Neuronal stem cell (in vitro differentiated cells): ENCODE results near the gene SNIP1.

Experiments used
- DNase-seq: peaks from one replicate; pipeline ENCODE4 v3.0.0-alpha.2; 2013; ENCODE audit warnings: low spot score
- H2AFZ ChIP-seq: one replicate; pipeline ENCODE4 v1.6.1; 2013; ENCODE audit warnings: mild to moderate bottlenecking, low read length, inconsistent platforms
- H2AK5ac ChIP-seq: 2 replicates; pipeline ENCODE4 v1.6.1; 2013; ENCODE audit warnings: low read depth, mild to moderate bottlenecking, inconsistent platforms, low read length, moderate library complexity, mixed read lengths
- H2BK120ac ChIP-seq: 2 replicates; pipeline ENCODE4 v1.6.1; 2013; ENCODE audit warnings: low read depth, mild to moderate bottlenecking, inconsistent platforms, low read length, moderate library complexity, mixed read lengths
- H2BK12ac ChIP-seq: one replicate; pipeline ENCODE4 v1.6.1; 2013; ENCODE audit warnings: low read length, inconsistent platforms
- H2BK15ac ChIP-seq: 2 replicates; pipeline ENCODE4 v1.6.1; 2013; ENCODE audit warnings: mild to moderate bottlenecking, low read length, inconsistent platforms, mixed read lengths
- H2BK5ac ChIP-seq: one replicate; pipeline ENCODE4 v1.6.1; 2013; ENCODE audit warnings: inconsistent platforms, mild to moderate bottlenecking, low read length, moderate library complexity
- H3K14ac ChIP-seq: one replicate; pipeline ENCODE4 v1.6.1; 2013; ENCODE audit warnings: low read length, inconsistent platforms
- H3K18ac ChIP-seq: 2 replicates; pipeline ENCODE4 v1.6.1; 2013; ENCODE audit warnings: low read length, inconsistent platforms
- H3K23ac ChIP-seq: 2 replicates; pipeline ENCODE4 v1.6.1; 2013; ENCODE audit warnings: low read depth, mild to moderate bottlenecking, mixed read lengths, low read length, inconsistent platforms; ENCODE audit not compliant: poor library complexity
- H3K27ac ChIP-seq: replicated peaks from 3 replicates; pipeline ENCODE4 v1.5.1; 2013; ENCODE audit warnings: low read length, inconsistent platforms
- H3K27me3 ChIP-seq, 3 experiments: 2 replicates each; pipeline ENCODE4 v1.6.1; 2013; ENCODE audit warnings: low read length in 3 of 3, mild to moderate bottlenecking in 2 of 3, inconsistent platforms in 1 of 3, low read depth in 1 of 3, mixed read lengths in 1 of 3, moderate library complexity in 1 of 3; ENCODE audit not compliant: control insufficient read depth in 3 of 3, insufficient read depth in 3 of 3
- H3K36me3 ChIP-seq, 2 donors: replicated peaks in 1 of 2; 2 replicates each; pipeline ENCODE4 v1.6.1; 2013; ENCODE audit warnings: low read length in 2 of 2; ENCODE audit not compliant: control insufficient read depth in 2 of 2, insufficient read depth in 2 of 2
- H3K4ac ChIP-seq: 2 replicates; pipeline ENCODE4 v1.6.1; 2013; ENCODE audit warnings: inconsistent platforms, mild to moderate bottlenecking, low read length, moderate library complexity
- H3K4me1 ChIP-seq, 2 donors: 1 replicate in 1 of 2; 2 replicates in 1 of 2; pipeline ENCODE4 v1.6.1; 2013; ENCODE audit warnings: low read length in 2 of 2, low read depth in 1 of 2; ENCODE audit not compliant: control insufficient read depth in 2 of 2, insufficient read depth in 1 of 2
- H3K4me2 ChIP-seq: one replicate; pipeline ENCODE4 v1.6.1; 2013; ENCODE audit warnings: mild to moderate bottlenecking, low read length, inconsistent platforms; ENCODE audit not compliant: insufficient read depth, poor library complexity, severe bottlenecking
- H3K4me3 ChIP-seq, 2 donors: 2 replicates each; pipeline ENCODE4 v1.5.1; 2013; ENCODE audit warnings: low read length in 2 of 2, mild to moderate bottlenecking in 2 of 2, inconsistent platforms in 1 of 2, moderate library complexity in 1 of 2
- H3K79me1 ChIP-seq: one replicate; pipeline ENCODE4 v1.6.1; 2013; ENCODE audit warnings: low read depth, mild to moderate bottlenecking, inconsistent platforms, low read length, moderate library complexity
- H3K9ac ChIP-seq: one replicate; pipeline ENCODE4 v1.6.1; 2013; ENCODE audit warnings: mild to moderate bottlenecking, low read depth, low read length, inconsistent platforms; ENCODE audit not compliant: poor library complexity
- H3K9me3 ChIP-seq, 2 donors: replicated peaks in 1 of 2; 2 replicates each; pipeline versions ENCODE3 to v1.6.1; 2013; ENCODE audit warnings: low read length in 2 of 2, mild to moderate bottlenecking in 2 of 2, inconsistent platforms in 1 of 2, low read depth in 1 of 2, mixed read lengths in 1 of 2, moderate library complexity in 1 of 2; ENCODE audit not compliant: control insufficient read depth in 2 of 2, insufficient read depth in 1 of 2
- H4K8ac ChIP-seq: one replicate; pipeline ENCODE4 v1.6.1; 2013; ENCODE audit warnings: low read depth, mild to moderate bottlenecking, inconsistent platforms, low read length, moderate library complexity
- H4K91ac ChIP-seq: one replicate; pipeline ENCODE4 v1.6.1; 2013; ENCODE audit warnings: low read length, low read depth, mild to moderate bottlenecking, inconsistent platforms; ENCODE audit not compliant: poor library complexity
- WGBS, 2 donors: extraction: QIAGEN DNeasy Blood & Tissue Kit; methylation state at CpG; one replicate each; pipeline ENCODE4 v1.1.7; 2013; ENCODE audit warnings: missing lambda C conversion rate in 2 of 2, mixed read lengths in 1 of 2; ENCODE audit not compliant: insufficient read length in 2 of 2, insufficient replicate concordance in 1 of 2; ENCODE audit errors: extremely low coverage in 2 of 2; 5-methylcytosine and 5-hydroxymethylcytosine counted together

SNIP1 gene

GRCh38 chr1:37570528-37571334 lies 16.6 kb upstream of the SNIP1 start:
- Histone ChIP-seq H2AFZ (no peak overlapping the region), H3K4ac (no peak overlapping the region), H3K23ac (no peak overlapping the region), H3K36me3 (peaks cover 62 to 98% of the 10 kb centered on the region in 2 donors), H3K18ac (no peak overlapping the region), H2AK5ac (no peak overlapping the region), H3K14ac (no peak overlapping the region), H2BK120ac (no peak overlapping the region), H2BK12ac (no peak overlapping the region), H3K9me3 (no peaks in the 10 kb centered on the region), H4K8ac (no peak overlapping the region), H3K79me1 (no peaks in the 10 kb centered on the region), H3K27me3 (no peaks in the 10 kb centered on the region), H3K27ac (no peak overlapping the region), H3K4me3 (no peak overlapping the region), H4K91ac (no peak overlapping the region), H3K4me1 (no peaks in the 10 kb centered on the region), H3K4me2 (no peak overlapping the region), H2BK5ac (no peak overlapping the region), H3K9ac (no peak overlapping the region), H2BK15ac (no peak overlapping the region)
- DNase-seq, result no peak
- WGBS, 2 donors, result no CpG with 5 or more reads among the region's 3 CpGs

- H3K36me3 ChIP-seq, result peaks cover 48 to 92% of the 10 kb centered on the region in 2 donors
- no peaks in the 10 kb centered on the region for H3K9me3 ChIP-seq
- H3K27ac ChIP-seq, result no peak overlapping the region
- no peak overlapping the region for H2BK120ac ChIP-seq
- H3K4me3 ChIP-seq, result no peak overlapping the region
- H2BK15ac ChIP-seq, result no peak overlapping the region
- H3K27me3 ChIP-seq, result no peaks in the 10 kb centered on the region
- H2BK12ac ChIP-seq, result no peak overlapping the region
- no peak overlapping the region for H3K9ac ChIP-seq
- no peak overlapping the region for H3K14ac ChIP-seq
- no peak overlapping the region for H4K8ac ChIP-seq
- H3K4me1 ChIP-seq, result no peaks in the 10 kb centered on the region
- H3K4ac ChIP-seq, result no peak overlapping the region
- DNase-seq, result no peak
- H3K18ac ChIP-seq, result no peak overlapping the region
- no peaks in the 10 kb centered on the region for H3K79me1 ChIP-seq
- no peak overlapping the region for H2AFZ ChIP-seq
- H4K91ac ChIP-seq, result no peak overlapping the region
- no peak overlapping the region for H3K4me2 ChIP-seq
- no peak overlapping the region for H3K23ac ChIP-seq
- WGBS, 2 donors, result no CpG with 5 or more reads among the region's 3 CpGs
- H2AK5ac ChIP-seq, result no peak overlapping the region
- H2BK5ac ChIP-seq, result no peak overlapping the region
These were observed 12.9 kb upstream of the SNIP1 start for GRCh38 chr1:37567023-37567422.

- Histone ChIP-seq H3K23ac (no peak overlapping the region), H2BK12ac (no peak overlapping the region), H3K27me3 (no peaks in the 10 kb centered on the region), H3K79me1 (no peaks in the 10 kb centered on the region), H2BK120ac (no peak overlapping the region), H3K9me3 (no peaks in the 10 kb centered on the region), H3K14ac (no peak overlapping the region), H3K36me3 (peaks cover 50 to 83% of the 10 kb centered on the region in 2 donors), H2BK15ac (no peak overlapping the region), H3K4me2 (no peak overlapping the region), H3K4ac (no peak overlapping the region), H4K91ac (no peak overlapping the region), H3K27ac (no peak overlapping the region), H3K18ac (no peak overlapping the region), H3K4me3 (no peak overlapping the region), H3K9ac (no peak overlapping the region), H2AFZ (no peak overlapping the region), H2BK5ac (no peak overlapping the region), H2AK5ac (no peak overlapping the region), H3K4me1 (no peaks in the 10 kb centered on the region), H4K8ac (no peak overlapping the region)
- no peak for DNase-seq
These were observed 10.8 kb upstream of the SNIP1 start for GRCh38 chr1:37564892-37565291.

- no peaks in the 10 kb centered on the region for H3K4me1 ChIP-seq
- no peak overlapping the region for H2BK12ac ChIP-seq
- H3K14ac ChIP-seq, result no peak overlapping the region
- no peak overlapping the region for H3K4me2 ChIP-seq
- H3K27me3 ChIP-seq, result no peaks in the 10 kb centered on the region
- no peak overlapping the region for H2BK120ac ChIP-seq
- no peak overlapping the region for H3K27ac ChIP-seq
- no peak overlapping the region for H2BK5ac ChIP-seq
- peaks cover 3% of the 10 kb centered on the region for H3K79me1 ChIP-seq
- no peak overlapping the region for H4K91ac ChIP-seq
- no peak overlapping the region for H3K4ac ChIP-seq
- H3K4me3 ChIP-seq, result no peak overlapping the region
- H3K23ac ChIP-seq, result no peak overlapping the region
- H3K18ac ChIP-seq, result no peak overlapping the region
- no peak overlapping the region for H2BK15ac ChIP-seq
- no peak overlapping the region for H4K8ac ChIP-seq
- H3K36me3 ChIP-seq, result peaks cover 41 to 71% of the 10 kb centered on the region in 2 donors
- no peak overlapping the region for H2AFZ ChIP-seq
- no peak for DNase-seq
- no peak overlapping the region for H2AK5ac ChIP-seq
- H3K9me3 ChIP-seq, result no peaks in the 10 kb centered on the region
- H3K9ac ChIP-seq, result no peak overlapping the region
- no CpG with 5 or more reads among the region's 1 CpG for WGBS, 2 donors
These were observed 8.9 kb upstream of the SNIP1 start for GRCh38 chr1:37562984-37563383.
